GM19240 (cell line): ENCODE results near the gene AGAP3.

ENCODE experiments used
- DNase-seq: peaks from one replicate; pipeline ENCODE4 v3.0.0; 2011; ENCODE audit warnings: low spot score; ENCODE audit not compliant: insufficient read length

AGAP3 gene

DNA sequence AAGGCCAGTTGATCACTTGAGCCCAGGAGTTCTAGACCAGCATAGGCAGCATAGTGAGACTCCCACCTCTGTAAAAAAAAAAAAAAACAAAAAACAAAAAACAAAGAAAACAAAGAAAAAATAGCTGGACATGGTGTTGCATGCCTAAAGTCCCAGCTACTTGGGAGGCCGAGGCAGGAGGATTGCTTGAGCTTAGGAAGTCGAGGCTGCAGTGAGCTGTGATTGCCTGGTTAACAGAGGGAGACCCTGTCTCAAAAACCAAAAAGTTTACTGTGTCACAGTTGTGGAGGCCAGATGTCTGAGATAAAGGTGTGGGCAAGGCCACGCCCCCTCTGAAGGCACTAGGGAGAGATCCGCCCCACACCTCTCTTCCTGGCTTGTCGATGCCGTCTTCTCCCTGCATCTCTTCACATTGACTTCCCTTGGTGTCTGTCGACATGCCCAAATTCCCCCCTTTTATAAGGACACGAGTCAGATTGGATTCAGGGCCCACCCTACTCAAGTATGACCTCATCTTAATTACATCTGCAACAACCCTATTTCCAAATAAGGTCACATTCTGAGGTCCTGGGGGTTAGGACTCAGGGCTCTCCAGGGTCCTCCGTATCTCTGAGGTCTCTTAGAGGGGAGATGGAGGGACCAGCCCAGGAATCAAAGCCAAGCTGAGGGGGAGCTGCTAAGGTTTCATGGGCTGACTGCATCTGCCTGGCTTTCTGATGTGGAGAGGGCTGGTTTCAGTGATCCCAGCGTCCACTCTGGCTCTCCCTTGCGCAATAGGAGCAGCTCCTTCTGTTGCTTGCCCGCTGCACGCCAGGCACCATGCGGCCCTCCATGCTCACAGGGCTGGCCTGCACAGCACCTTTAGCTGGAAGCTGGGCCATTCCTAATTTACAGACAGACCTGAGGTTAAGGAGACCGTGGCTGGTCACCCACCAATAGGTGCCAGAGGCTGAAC lies 23.1 kb downstream of the AGAP3 start:
- DNase-seq, result no peak

- DNase-seq, result no peak
These were observed 24.1 kb downstream of the AGAP3 start for GRCh38 chr7:151110236-151110940.

GRCh38 chr7:151110941-151111645 lies 24.8 kb downstream of the AGAP3 start:
- DNase-seq, result peak; percentile 97

DNA sequence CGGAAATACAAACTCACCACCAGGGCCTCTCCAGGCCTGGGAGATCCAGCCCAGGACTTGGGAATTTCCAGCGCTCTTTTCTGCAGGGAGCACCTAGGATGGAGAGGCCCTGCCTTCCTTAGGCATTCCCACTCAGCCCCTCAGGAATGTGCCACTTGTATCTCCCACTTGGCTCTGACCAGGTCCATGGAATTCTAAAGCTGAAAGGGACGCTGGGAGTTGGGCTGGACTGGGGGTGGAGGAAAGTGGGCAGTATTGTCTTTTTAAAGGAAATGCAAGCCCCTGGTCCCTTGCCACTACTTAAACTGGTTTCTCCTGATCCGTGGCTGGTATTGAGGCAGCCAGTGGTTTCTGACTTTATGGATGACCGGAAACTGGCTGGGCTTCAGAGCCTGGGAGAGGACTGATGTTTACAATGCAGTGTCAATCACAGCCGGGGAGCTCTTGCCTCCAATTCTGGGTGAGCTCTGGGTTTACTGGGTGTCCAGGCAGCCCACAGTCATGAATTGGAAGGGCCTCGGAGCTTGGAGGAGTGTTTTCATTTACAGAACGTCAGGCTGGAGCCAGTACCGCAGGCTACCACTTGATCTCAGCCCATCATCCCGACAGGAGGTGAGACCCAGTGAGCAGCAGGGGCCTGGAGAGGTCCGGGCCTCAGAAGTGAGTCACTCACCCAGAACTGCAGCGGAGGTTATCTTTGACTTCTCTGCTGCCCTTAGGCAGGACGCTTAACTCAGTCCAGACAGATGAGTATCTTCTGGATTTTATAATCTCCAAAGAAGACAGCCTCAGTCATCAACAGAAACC lies 27.3 kb downstream of the AGAP3 start:
- no peak for DNase-seq

GRCh38 chr7:151114151-151115090 lies 28.1 kb downstream of the AGAP3 start:
- no peak for DNase-seq

- DNase-seq, result no peak
These were observed 29.0 kb downstream of the AGAP3 start for GRCh38 chr7:151115121-151115835.

DNA sequence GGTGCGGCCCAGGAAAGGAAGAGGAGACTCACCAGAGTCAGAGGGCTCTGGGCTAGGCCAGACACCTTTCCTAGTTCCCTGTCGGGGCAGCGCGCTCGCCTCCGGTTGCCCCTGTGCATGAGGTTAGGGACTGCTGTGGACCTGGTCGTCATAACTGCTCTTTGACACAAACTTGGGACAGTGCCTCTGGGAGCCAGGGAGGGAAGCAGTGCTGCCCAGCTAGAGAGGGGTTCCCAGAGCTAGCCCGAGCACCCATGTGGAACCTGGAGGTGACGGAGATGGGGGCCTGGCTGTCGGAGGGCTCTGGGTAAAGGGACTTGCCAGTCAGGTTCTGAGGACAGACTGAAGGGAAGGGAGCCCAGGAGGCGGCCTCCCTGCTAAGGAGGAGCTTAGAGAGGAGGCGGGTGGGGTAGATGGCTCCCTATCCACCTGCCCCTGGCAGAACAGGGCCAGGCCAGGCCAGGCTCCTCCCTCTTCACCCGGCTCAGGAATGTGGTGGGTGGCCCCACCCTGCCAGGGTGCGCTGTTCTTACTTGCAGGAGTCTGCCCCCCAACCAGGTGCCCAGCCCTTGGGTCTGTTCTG lies 29.7 kb downstream of the AGAP3 start:
- no peak for DNase-seq

- no peak for DNase-seq
These were observed 30.5 kb downstream of the AGAP3 start for GRCh38 chr7:151116603-151117440.

- DNase-seq, result no peak
These were observed 31.3 kb downstream of the AGAP3 start for GRCh38 chr7:151117565-151117964.

- DNase-seq, result no peak
These were observed 32.1 kb downstream of the AGAP3 start for GRCh38 chr7:151118108-151119054.

DNA sequence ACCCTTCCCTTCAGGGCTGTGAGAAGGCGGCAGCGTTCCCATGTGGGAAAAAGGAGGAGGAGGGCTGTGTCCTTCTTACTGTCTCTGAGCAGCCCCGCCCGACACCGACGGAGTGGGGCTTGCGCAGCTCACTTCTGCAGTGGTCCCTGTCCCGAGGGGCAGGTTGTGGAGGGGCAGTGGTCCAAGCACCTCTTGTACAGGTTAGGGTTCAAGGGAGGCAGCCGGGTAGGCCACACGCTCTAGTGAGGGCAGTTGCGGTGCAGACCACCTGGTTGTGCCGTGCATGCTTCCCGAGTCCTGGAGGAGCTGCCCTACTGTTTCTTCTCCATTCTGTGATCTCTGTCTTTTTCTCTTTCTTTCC lies 32.8 kb downstream of the AGAP3 start:
- DNase-seq, result no peak

GRCh38 chr7:151119902-151120301 lies 33.6 kb downstream of the AGAP3 start:
- no peak for DNase-seq

- DNase-seq, result no peak
These were observed 34.6 kb downstream of the AGAP3 start for GRCh38 chr7:151120896-151121295.

- DNase-seq, result no peak
These were observed 35.3 kb downstream of the AGAP3 start for GRCh38 chr7:151121380-151122170.

DNA sequence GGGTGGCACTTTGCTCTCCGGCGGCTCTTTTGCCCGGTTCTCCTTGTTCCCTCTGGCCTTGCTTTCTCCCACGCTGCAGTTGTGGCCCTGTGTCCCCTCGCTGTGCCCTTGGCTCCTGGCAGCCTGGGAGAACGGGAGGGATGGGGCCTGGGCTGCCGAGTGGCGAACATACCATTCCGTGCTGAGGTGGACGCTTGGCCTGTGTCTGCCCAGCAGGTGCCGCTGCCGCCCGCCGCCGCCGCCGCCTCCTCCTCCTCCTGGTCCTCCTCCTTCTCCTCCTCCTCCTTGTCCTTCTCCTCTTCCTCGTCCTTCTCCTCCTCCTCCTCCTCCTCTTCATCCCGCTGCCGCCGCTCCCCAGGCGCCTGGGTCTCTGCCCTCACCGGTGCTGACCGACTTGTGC lies 36.0 kb downstream of the AGAP3 start:
- DNase-seq, result no peak

DNA sequence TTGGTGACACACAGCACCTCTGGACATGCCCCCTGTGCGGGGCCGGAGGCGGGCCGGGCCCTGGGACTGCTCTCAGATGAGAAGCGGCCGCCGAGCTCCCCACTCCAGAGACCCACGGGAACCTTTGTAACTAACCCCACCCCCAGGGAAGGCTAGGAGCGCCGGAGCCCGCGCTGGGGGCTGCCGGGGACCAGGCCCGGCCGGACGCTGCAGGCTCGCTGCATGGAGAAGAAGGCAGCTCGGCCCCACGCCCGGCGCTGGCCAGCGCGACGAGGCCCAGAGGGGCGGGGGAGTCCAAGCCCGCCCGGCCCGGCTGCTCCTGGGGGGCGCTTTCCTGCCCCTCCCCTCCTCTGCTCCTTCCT lies 36.5 kb downstream of the AGAP3 start:
- no peak for DNase-seq
